HG03354 (cell line): Measurements from ENCODE around the gene NKAIN2.
"Not testable (repeated sequence)": the region's sequence is repeated elsewhere in the genome, so short reads cannot be mapped to it uniquely, and the experiment has no call there.

ENCODE experiments used
- ATAC-seq: cut with Tn5 transposase; IDR thresholded peaks from one replicate; pipeline ENCODE4 v1.9.1; 2021; ENCODE audit warnings: mild to moderate bottlenecking; ENCODE audit not compliant: unreplicated experiment, poor library complexity, severe bottlenecking

NKAIN2 gene

GRCh38 chr6:124520514-124520913 is 716.8 kb downstream of the NKAIN2 start:
- no peak for ATAC-seq

- ATAC-seq = no peak
Observed at GRCh38 chr6:124522335-124522734, 718.7 kb downstream of the NKAIN2 start.

GRCh38 chr6:124524491-124525200 is 721.0 kb downstream of the NKAIN2 start:
- ATAC-seq = no peak

- ATAC-seq = no peak
Observed at GRCh38 chr6:124530926-124531325, 727.3 kb downstream of the NKAIN2 start.

- no peak for ATAC-seq
Observed at GRCh38 chr6:124535299-124535698, 731.6 kb downstream of the NKAIN2 start.

- no peak for ATAC-seq
Observed at GRCh38 chr6:124535746-124536145, 732.1 kb downstream of the NKAIN2 start.

GRCh38 chr6:124536157-124536841 is 732.6 kb downstream of the NKAIN2 start:
- no peak for ATAC-seq

GRCh38 chr6:124536842-124537191 is 733.2 kb downstream of the NKAIN2 start:
- ATAC-seq = no peak

GRCh38 chr6:124539096-124539495 is 735.4 kb downstream of the NKAIN2 start:
- ATAC-seq = no peak

GRCh38 chr6:124541573-124541972 is 737.9 kb downstream of the NKAIN2 start:
- no peak for ATAC-seq

GRCh38 chr6:124546601-124547000 is 742.9 kb downstream of the NKAIN2 start:
- no peak for ATAC-seq

GRCh38 chr6:124551711-124552233 is 748.1 kb downstream of the NKAIN2 start:
- ATAC-seq = no peak

GRCh38 chr6:124557873-124558272 is 754.2 kb downstream of the NKAIN2 start:
- ATAC-seq = no peak

- not testable (repeated sequence) for ATAC-seq
Observed at GRCh38 chr6:124560078-124560477, 756.4 kb downstream of the NKAIN2 start.

GRCh38 chr6:124560873-124561567 is 757.4 kb downstream of the NKAIN2 start:
- ATAC-seq = no peak

- ATAC-seq = no peak
Observed at GRCh38 chr6:124561635-124562130, 758.0 kb downstream of the NKAIN2 start.

GRCh38 chr6:124564125-124564524 is 760.5 kb downstream of the NKAIN2 start:
- ATAC-seq = not testable (repeated sequence)

- no peak for ATAC-seq
Observed at GRCh38 chr6:124567401-124567800, 763.7 kb downstream of the NKAIN2 start.

GRCh38 chr6:124573953-124574352 is 770.3 kb downstream of the NKAIN2 start:
- ATAC-seq = no peak

GRCh38 chr6:124577734-124578281 is 774.1 kb downstream of the NKAIN2 start:
- ATAC-seq = no peak
